ENCODE measurements around the gene TLE3.

- TF ChIP-seq, protein P1, sequence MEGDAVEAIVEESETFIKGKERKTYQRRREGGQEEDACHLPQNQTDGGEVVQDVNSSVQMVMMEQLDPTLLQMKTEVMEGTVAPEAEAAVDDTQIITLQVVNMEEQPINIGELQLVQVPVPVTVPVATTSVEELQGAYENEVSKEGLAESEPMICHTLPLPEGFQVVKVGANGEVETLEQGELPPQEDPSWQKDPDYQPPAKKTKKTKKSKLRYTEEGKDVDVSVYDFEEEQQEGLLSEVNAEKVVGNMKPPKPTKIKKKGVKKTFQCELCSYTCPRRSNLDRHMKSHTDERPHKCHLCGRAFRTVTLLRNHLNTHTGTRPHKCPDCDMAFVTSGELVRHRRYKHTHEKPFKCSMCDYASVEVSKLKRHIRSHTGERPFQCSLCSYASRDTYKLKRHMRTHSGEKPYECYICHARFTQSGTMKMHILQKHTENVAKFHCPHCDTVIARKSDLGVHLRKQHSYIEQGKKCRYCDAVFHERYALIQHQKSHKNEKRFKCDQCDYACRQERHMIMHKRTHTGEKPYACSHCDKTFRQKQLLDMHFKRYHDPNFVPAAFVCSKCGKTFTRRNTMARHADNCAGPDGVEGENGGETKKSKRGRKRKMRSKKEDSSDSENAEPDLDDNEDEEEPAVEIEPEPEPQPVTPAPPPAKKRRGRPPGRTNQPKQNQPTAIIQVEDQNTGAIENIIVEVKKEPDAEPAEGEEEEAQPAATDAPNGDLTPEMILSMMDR (IDR thresholded peaks at IDR 0.05 in 8 of 11, conservative IDR thresholded peaks at IDR 0.05 in 3 of 11) = no peak
- no peak for TF ChIP-seq POLR2A (IDR thresholded peaks at IDR 0.05)
These were observed 2.3 kb upstream of the TLE3 start for GRCh38 chr15:70099967-70100473.

Measured in spleen (tissue), 7 donors.